ENCODE measurements around the gene CDK5R1.
"Not testable (repeated sequence)": the region's sequence is repeated elsewhere in the genome, so short reads cannot be mapped to it uniquely, and the experiment has no call there.

CDK5R1 gene

GRCh38 chr17:32518646-32519227, 31.9 kb downstream of the CDK5R1 start:
- DNase-seq (ENCODE audit: extremely low read depth, low read depth) = no peak
- TF ChIP-seq, protein P1, sequence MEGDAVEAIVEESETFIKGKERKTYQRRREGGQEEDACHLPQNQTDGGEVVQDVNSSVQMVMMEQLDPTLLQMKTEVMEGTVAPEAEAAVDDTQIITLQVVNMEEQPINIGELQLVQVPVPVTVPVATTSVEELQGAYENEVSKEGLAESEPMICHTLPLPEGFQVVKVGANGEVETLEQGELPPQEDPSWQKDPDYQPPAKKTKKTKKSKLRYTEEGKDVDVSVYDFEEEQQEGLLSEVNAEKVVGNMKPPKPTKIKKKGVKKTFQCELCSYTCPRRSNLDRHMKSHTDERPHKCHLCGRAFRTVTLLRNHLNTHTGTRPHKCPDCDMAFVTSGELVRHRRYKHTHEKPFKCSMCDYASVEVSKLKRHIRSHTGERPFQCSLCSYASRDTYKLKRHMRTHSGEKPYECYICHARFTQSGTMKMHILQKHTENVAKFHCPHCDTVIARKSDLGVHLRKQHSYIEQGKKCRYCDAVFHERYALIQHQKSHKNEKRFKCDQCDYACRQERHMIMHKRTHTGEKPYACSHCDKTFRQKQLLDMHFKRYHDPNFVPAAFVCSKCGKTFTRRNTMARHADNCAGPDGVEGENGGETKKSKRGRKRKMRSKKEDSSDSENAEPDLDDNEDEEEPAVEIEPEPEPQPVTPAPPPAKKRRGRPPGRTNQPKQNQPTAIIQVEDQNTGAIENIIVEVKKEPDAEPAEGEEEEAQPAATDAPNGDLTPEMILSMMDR (IDR thresholded peaks at IDR 0.05; ENCODE audit: low read depth, low read length) = no peak

GRCh38 chr17:32519228-32520103, 32.7 kb downstream of the CDK5R1 start:
- no peak for DNase-seq (ENCODE audit: extremely low read depth, low read depth)
- TF ChIP-seq, protein P1 (IDR thresholded peaks at IDR 0.05; ENCODE audit: low read depth, low read length) = no peak

DNA sequence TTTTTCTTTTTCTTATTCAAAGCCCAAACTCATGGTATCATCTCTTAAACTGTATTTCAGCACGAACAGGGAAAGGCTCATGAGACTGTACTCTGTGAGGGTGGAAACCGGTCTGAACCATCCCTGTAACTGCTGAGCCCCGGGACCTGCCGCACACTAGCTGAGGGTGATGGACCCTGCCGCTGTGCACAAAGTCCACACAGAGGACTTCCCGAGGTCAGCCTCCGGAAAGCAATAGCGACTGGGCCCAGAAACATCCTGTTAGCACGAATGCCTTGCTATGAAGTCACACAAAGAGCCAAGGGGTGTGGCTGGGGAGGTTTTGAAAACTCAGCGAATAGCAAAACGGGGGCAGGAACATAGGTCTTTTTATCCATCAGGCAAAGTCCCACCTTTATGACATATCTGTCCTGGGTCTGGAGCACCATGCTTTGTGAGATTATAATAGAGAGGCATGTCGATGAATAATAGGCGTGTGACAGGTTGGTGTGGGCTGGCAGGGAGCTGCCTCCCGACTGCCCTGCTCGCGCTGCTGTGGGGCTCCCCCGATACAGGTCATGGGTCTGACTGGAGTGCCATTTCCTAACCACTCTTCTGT, 33.4 kb downstream of the CDK5R1 start:
- TF ChIP-seq, protein P1 (IDR thresholded peaks at IDR 0.05; ENCODE audit: low read depth, low read length) = no peak
- no peak for DNase-seq (ENCODE audit: extremely low read depth, low read depth)

- no peak for DNase-seq (ENCODE audit: extremely low read depth, low read depth)
- TF ChIP-seq, protein P1 (IDR thresholded peaks at IDR 0.05; ENCODE audit: low read depth, low read length) = no peak
Observed at GRCh38 chr17:32520737-32521404, 34.1 kb downstream of the CDK5R1 start.

DNA sequence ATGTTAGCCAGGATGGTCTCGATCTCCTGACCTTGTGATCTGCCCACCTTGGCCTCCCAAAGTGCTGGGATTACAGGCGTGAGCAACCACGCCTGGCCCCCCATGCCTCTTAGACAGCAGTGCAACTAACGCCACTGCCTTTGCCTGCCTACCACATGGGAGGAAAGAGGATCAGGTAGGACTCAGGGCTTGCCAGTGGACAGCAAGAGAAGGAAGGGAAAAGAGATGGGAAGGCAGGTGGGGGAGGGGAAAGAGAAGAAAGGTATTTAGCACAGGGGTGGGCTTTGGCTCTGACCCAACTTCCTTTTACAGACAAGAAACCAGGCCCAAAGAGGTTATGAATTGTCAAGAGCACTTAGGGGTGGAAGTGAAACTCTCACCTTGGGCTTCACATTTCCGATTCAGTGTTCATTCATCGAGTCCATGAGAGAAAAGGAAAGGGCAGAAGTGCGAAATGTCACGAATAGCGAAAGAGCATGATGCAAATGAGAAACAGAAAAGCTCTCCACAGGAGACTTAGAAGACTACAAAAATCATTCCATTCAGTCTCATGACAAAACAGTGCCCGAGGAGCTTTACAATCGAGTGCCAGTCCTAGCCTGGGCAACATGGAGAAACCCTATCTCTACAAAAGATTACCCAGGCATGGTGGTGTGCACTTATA, 36.4 kb downstream of the CDK5R1 start:
- no peak for DNase-seq (ENCODE audit: extremely low read depth, low read depth)
- TF ChIP-seq, protein P1 (IDR thresholded peaks at IDR 0.05; ENCODE audit: low read depth, low read length) = no peak

DNA sequence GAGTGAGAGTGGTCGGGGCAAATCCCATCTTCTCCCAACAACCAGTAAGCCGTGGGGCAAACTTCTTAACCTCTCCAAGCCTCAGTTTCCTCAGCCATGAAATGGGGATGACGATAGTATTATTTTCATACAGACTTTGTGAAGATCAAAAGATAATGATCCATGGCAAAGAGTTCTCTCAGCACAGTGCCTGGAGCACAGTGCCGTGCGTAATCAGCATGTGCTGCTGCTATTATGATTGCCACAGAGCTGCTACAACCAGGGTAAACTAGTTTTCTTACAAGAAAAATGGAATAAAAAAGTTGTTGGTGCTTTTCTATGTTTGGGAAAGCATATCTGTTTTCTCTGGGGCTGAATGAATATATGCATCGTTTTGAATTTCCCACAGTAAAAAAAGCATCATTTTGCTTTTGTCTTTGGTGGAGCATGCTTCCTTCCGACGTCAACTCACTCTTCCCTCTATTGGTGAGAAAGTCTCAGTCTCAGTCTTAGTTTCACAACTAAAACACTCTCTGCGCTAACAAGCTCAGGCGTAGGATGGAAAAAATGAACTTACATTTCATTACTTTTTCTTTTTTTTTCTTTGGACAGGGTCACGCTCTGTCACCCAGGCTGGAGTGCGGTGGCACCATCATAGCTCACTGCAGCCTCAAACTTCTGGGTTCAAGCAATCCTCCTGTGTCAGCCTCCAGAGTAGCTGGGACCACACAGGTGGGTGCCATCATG, 37.2 kb downstream of the CDK5R1 start:
- TF ChIP-seq, protein P1 (IDR thresholded peaks at IDR 0.05; ENCODE audit: low read depth, low read length) = no peak
- DNase-seq (ENCODE audit: extremely low read depth, low read depth) = no peak

- DNase-seq (ENCODE audit: extremely low read depth, low read depth) = not testable (repeated sequence)
Observed at GRCh38 chr17:32524553-32524880, 37.7 kb downstream of the CDK5R1 start.

Measured in AG09319 (cell line).